GM12892 (cell line): Measurements from ENCODE around the gene ALK.

ENCODE experiments used
- DNase-seq: peaks from one replicate; pipeline ENCODE4 v3.0.0; 2011; ENCODE audit not compliant: insufficient read length
- FAIRE-seq: peaks from 2 replicates; lab custom pipeline; 2011; peaks lifted over from hg19 to GRCh38; lab: Jason Lieb, UNC
- POLR2A ChIP-seq: IDR thresholded peaks from 2 replicates; pipeline ENCODE4 v1.6.1; 2011; ENCODE audit warnings: low read depth, low read length, control low read depth
- POLR2AphosphoS5 ChIP-seq: IDR thresholded peaks from 2 replicates; pipeline ENCODE4 v1.6.1; 2011; ENCODE audit warnings: low read depth, low read length, control low read depth
- TAF1 ChIP-seq: IDR thresholded peaks from 2 replicates; pipeline ENCODE4 v1.6.1; 2011; ENCODE audit warnings: low read depth, mild to moderate bottlenecking, control low read depth, low read length, borderline replicate concordance

ALK gene

GRCh38 chr2:29931818-29932217, 10.4 kb upstream of the ALK start:
- DNase-seq, result no peak
- no peak for FAIRE-seq
- TF ChIP-seq TAF1, result no peak
- no peak for TF ChIP-seq POLR2A
- no peak for TF ChIP-seq POLR2AphosphoS5

- TF ChIP-seq POLR2A, result no peak
- no peak for TF ChIP-seq TAF1
- no peak for TF ChIP-seq POLR2AphosphoS5
- FAIRE-seq (no peak), DNase-seq (no peak)
Observed at GRCh38 chr2:29923110-29923721, 1.8 kb upstream of the ALK start.

- TF ChIP-seq TAF1 (no peak), POLR2A (no peak), POLR2AphosphoS5 (no peak)
- DNase-seq, result no peak
- FAIRE-seq, result no peak
Observed at GRCh38 chr2:29922605-29923004, 1.2 kb upstream of the ALK start.

GRCh38 chr2:29920631-29921559, 491 bp downstream of the ALK start:
- TF ChIP-seq POLR2A (no peak), POLR2AphosphoS5 (no peak), TAF1 (no peak)
- no peak for FAIRE-seq
- no peak for DNase-seq

GRCh38 chr2:29920130-29920577, 1.2 kb downstream of the ALK start:
- no peak for TF ChIP-seq POLR2A
- FAIRE-seq, result no peak
- DNase-seq, result no peak

- DNase-seq, result no peak
- TF ChIP-seq POLR2AphosphoS5 (no peak), TAF1 (no peak), POLR2A (no peak)
- FAIRE-seq, result no peak
Observed at GRCh38 chr2:29918941-29919340, 2.4 kb downstream of the ALK start.

- DNase-seq (no peak), FAIRE-seq (no peak)
- TF ChIP-seq POLR2AphosphoS5 (no peak), POLR2A (no peak), TAF1 (no peak)
Observed at GRCh38 chr2:29917781-29918180, 3.6 kb downstream of the ALK start.

DNA sequence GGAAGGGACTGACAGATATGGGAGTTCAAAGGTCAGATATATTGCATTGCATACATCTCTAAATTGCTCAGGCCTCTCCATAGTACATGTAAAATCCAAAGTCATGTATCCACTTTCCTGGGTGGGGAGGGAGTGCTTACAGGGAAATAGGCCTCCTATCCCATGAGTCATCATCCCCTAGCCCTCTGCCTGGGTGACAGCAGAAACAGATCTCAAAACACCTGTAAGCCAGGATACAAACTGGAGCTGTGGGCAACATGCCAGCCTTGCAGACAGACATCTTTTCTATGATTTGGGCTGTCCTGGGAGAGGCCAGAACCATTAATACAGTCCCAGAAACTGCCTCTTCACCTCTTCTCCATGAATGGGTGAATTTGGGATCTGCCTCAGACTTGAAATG, 4.8 kb downstream of the ALK start:
- FAIRE-seq (no peak), DNase-seq (no peak)
- no peak for TF ChIP-seq TAF1
- no peak for TF ChIP-seq POLR2A
- no peak for TF ChIP-seq POLR2AphosphoS5

DNA sequence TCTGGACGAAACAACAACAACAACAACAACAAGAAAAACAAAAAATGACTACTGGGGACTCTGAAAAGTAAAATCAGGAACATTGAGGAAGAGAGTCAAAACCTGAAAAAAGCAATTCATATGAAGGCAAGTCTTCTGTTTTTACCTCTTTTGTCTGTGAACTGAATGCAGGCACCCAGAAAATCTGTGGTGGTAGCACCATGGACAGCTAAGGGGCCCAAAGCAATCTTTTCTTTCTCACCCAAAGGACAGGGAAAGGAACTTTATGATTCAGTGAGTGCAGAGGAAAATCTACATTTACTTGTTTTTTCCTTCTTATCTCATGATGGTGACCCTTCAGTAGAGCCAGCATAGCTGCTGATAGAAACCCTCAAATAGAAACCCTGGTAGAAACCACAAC, 10.4 kb downstream of the ALK start:
- no peak for DNase-seq
- TF ChIP-seq POLR2AphosphoS5 (no peak), TAF1 (no peak), POLR2A (no peak)
- no peak for FAIRE-seq

- TF ChIP-seq TAF1 (no peak), POLR2AphosphoS5 (no peak), POLR2A (no peak)
- no peak for FAIRE-seq
Observed at GRCh38 chr2:29910465-29910864, 10.9 kb downstream of the ALK start.

DNA sequence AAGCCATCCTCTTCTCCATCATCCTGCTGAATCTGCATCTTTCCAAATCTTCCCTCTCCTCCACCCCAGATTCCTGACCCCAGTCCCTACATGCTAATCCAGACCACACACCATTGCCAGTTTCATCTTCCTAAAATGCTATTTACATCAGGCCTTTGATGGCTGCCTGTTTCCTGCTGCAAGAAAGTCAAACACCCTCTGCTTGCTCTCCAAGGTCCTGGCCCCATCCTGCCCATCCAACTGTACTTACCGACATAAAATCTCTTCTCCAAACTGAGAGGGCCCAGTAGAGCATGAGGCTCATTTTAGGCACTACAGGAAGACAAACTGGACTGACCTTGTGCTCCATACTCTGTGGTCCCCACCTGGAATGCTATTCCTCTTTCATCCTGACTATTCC, 19.0 kb downstream of the ALK start:
- DNase-seq (no peak), FAIRE-seq (no peak)
- no peak for TF ChIP-seq POLR2A
- no peak for TF ChIP-seq POLR2AphosphoS5
- TF ChIP-seq TAF1, result no peak

More at GRCh38 chr2:29910465-29910864, 10.9 kb downstream of the ALK start:
- no peak for DNase-seq
